ENCODE data around the gene CDCP1. TPM values are rescaled to one million over a fixed set of nuclear protein-coding genes. Genes with fewer than 3 reads are reported as not detected.
"Not testable (repeated sequence)": the region's sequence is repeated elsewhere in the genome, so short reads cannot be mapped to it uniquely, and the experiment has no call there.

Gene CDCP1
- polyA plus RNA-seq, 1 donor = 1.2 TPM

GRCh38 chr3:45084820-45085816, 61.1 kb downstream of the CDCP1 start:
- no peak for DNase-seq

GRCh38 chr3:45084361-45084760, 61.8 kb downstream of the CDCP1 start:
- DNase-seq = no peak

- DNase-seq = no peak
Observed at GRCh38 chr3:45083023-45083422, 63.2 kb downstream of the CDCP1 start.

GRCh38 chr3:45082142-45082538, 64.0 kb downstream of the CDCP1 start:
- DNase-seq = peak; percentile 19

GRCh38 chr3:45081506-45082141, 64.6 kb downstream of the CDCP1 start:
- DNase-seq = no peak

GRCh38 chr3:45080824-45081223, 65.4 kb downstream of the CDCP1 start:
- no peak for DNase-seq

GRCh38 chr3:45079715-45080114, 66.5 kb downstream of the CDCP1 start:
- no peak for DNase-seq

GRCh38 chr3:45078910-45079522, 67.2 kb downstream of the CDCP1 start:
- DNase-seq = no peak

GRCh38 chr3:45078256-45078655, 67.9 kb downstream of the CDCP1 start:
- DNase-seq = not testable (repeated sequence)

GRCh38 chr3:45075821-45076625, 70.2 kb downstream of the CDCP1 start:
- DNase-seq = no peak

GRCh38 chr3:45071075-45071474, 75.1 kb downstream of the CDCP1 start:
- no peak for DNase-seq

- no peak for DNase-seq
Observed at GRCh38 chr3:45067941-45068340, 78.2 kb downstream of the CDCP1 start.

GRCh38 chr3:45067486-45067885, 78.7 kb downstream of the CDCP1 start:
- no peak for DNase-seq

- DNase-seq = no peak
Observed at GRCh38 chr3:45066109-45066801, 79.9 kb downstream of the CDCP1 start.

- no peak for DNase-seq
Observed at GRCh38 chr3:45065373-45065720, 80.8 kb downstream of the CDCP1 start.

GRCh38 chr3:45064512-45065372, 81.4 kb downstream of the CDCP1 start:
- no peak for DNase-seq

- no peak for DNase-seq
Observed at GRCh38 chr3:45062697-45063070, 83.5 kb downstream of the CDCP1 start.

- no peak for DNase-seq
Observed at GRCh38 chr3:45060165-45060892, 85.8 kb downstream of the CDCP1 start.

- DNase-seq = no peak
Observed at GRCh38 chr3:45059132-45059531, 87.0 kb downstream of the CDCP1 start.

GRCh38 chr3:45057557-45057956, 88.6 kb downstream of the CDCP1 start:
- no peak for DNase-seq

All from left kidney (tissue), 2 donors.